Measurements from ENCODE around the gene NPY2R.

The NPY2R gene

GRCh38 chr4:155249016-155249566 lies 40.7 kb downstream of the NPY2R start:
- no peak for DNase-seq

GRCh38 chr4:155252327-155252726 lies 43.9 kb downstream of the NPY2R start:
- DNase-seq = no peak

- DNase-seq = no peak
Measured at GRCh38 chr4:155263480-155263879, 55.0 kb downstream of the NPY2R start.

GRCh38 chr4:155265113-155265512 lies 56.7 kb downstream of the NPY2R start:
- DNase-seq = no peak

Measured in activated effector memory CD4-positive, alpha-beta T cell treated with Interleukin-2 at 50 U/mL for 16 hours (primary cell).